Hepatic stellate cell (primary cell): Measurements from ENCODE around the gene AQP7.
A peak's percentile ranks its signal among the peaks of the same experiment; 100 is the strongest.
"Not testable (repeated sequence)": the region's sequence is repeated elsewhere in the genome, so short reads cannot be mapped to it uniquely, and the experiment has no call there.

Experiments used
- DNase-seq: peaks from one replicate; pipeline ENCODE4 v3.0.0; 2011; ENCODE audit warnings: low spot score

The AQP7 gene

DNA sequence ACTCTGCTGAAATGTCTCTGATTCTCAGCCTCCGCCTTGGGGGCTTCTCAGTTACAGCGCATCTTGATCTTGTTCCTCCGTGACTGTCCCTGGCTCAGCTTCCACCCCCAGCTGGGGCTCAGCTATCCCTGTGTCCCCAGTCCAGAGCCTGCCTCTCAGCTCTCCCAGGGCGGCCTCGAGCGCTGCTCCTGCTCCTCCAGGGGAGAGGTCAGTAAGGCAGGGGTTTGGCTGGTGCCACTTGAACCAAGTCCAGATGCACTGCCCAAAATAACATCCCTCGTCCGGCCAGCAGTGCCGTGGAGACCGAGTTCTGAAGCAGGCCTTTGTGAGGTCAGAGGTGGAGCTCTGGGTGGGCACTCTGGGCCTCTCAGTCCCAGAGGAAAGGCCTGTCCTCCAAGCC is at the start of gene AQP7:
TSS of gene AQP7 (minus strand) at position 198 of the 400 bp plus-strand sequence. CDS start 1,306 bp downstream, outside the sequence.
- not testable (repeated sequence) for DNase-seq

DNA sequence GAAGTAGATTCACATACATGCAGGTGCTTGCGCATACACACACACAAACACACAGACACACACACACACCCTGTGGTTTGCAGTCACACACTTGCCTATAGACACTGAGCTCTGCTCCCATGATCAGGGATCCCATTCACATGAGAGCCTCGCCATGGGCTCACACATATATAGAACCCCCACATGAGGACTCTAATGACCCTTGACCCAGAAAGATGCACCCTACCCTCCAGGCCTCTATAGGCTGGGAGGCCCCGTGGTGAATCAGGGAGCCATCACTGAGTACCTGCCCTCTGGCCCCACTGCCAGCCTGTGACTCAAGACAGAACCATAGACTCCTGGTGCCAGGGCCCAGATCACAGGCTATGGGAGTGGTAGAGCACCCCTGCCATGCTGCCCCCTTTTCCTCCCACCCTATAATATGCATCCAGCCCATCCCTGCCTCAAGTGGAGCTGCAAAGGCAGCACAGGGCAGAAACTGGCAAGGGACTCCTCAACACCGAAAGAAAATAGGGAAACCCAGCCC is 48.3 kb upstream of the AQP7 start:
- DNase-seq = no peak

DNA sequence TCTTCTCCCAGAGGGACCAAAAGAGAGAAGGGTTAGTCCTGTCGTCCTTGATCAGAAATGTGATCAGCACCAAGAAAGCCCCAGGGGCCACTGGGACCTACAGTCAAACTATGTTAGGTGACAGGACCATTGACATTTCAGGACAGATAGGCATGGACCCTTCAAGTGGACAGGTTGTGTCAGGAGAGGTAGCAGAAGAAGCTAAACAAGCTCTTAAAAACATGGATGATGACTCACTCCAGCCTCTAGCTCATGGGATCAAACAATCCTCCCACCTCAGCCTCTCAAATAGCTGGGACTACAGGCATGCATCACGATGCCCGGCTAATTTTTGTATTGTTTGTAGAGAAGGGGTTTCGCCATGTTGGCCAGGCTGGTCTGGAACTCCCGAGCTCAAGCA is 47.3 kb upstream of the AQP7 start:
- no peak for DNase-seq

DNA sequence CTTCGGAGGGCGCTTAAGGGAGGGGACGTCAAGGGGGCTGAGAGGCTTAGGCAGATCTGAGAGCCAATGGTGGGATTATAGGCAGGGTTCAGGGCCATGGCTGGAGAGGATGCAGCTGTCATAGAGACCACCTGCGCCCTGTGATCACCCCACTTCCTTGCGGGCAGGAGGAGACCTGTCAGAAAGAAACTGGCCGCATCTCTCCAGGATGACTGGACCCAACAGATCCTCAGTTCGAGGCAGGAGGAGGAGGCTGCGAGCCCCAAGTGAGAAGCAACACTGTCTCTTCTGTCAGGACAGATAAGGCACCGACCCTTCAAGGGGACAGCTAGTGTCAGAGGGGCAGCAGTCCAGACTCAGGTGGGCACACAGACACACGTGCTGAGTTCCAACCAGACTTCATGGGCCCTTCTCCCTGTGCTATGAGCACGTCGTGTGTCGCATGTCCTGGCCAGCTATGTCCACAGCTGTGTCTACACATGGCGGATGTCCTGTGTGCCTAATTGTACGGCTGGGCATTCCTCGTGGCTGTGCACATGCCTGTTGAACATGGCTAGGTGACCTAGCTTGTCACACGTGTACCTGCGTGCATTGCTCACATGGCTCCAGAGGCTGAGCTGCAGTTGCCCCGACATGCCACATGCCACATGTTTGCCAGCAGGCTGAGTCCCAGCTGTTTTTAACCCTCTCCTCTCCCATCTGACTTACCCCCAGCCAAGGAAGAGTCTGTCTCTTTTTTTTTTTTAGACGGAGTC is 45.6 kb upstream of the AQP7 start:
- no peak for DNase-seq

DNA sequence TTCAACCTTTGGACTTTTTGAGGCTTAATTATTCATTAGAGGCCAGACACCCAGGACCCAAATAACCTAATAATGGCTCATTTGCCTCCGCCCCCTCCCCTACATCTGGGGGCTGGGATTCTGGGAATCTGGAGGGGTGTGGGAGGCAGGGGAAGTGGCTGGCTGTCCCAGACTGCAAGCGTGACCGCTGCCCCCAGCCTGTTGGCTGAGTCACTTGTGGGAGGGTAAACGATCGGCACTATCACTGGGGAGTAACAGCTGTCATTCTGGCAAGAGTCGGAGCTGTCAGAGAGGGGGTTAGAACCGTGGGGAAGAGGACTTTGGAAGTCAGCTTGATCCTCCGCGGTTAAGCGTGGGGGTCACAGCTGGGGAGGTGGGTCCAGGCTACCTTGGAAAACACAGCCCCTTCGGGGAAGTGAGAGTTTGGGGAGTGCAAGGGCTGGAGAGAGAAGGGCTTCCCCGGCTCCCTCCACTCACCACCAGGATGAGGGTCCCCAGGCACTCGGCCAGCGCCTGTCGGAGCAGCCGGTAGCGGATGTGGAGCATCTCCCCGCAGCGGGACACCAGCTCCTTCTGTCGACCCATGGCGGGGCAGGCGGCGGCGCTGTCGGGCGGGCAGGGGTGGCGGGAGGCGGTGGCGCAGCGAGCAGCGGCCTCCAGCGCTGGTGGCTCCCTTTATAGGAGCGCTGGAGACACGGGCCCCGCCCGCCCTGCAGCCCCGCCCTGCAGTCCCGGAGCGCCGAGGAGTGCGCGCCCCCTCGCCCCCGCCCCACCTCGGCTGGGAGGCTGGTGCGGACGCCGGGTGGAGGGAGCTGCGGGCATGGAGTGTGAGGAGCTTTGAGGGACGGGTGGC is 44.8 kb upstream of the AQP7 start, which contains the start of gene AQP3:
TSS of gene AQP3 (minus strand) at position 648 of the 853 bp plus-strand sequence. CDS start at position 585, 63 bp downstream.
- peak; percentile 89 for DNase-seq

DNA sequence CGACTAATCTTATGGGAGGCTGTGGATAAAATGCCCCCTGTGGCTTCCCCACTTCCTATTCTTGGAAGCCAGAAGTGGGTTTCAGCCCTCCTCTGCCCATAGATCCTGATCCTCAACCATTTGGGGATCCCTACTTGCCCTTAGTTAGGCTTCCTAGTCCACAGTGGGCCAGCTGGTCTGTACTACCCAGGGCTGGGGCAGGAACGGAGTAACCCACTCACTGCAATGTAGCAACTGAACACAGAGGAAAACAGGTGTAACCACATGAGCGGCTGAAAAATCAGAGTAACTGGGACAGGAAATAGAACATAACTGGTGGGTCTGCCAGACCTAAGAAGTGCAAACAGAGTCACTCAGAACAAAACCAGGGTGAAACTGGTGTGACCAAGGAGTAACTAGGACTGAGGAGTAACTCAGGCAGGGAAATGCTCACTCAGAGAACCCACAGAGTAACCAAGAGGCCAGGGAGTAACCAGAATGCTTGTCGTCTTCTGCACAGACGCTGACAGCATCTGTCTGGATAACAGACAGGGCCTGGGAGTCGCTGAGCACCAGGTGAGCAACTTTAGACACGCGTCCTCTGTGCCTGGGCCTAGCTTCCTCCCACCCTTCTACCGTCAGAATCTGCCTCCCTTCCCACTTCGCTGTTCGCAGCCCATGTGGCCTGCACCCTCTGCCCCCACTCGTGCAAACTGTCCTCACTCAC is 44.0 kb upstream of the AQP7 start:
- no peak for DNase-seq

DNA sequence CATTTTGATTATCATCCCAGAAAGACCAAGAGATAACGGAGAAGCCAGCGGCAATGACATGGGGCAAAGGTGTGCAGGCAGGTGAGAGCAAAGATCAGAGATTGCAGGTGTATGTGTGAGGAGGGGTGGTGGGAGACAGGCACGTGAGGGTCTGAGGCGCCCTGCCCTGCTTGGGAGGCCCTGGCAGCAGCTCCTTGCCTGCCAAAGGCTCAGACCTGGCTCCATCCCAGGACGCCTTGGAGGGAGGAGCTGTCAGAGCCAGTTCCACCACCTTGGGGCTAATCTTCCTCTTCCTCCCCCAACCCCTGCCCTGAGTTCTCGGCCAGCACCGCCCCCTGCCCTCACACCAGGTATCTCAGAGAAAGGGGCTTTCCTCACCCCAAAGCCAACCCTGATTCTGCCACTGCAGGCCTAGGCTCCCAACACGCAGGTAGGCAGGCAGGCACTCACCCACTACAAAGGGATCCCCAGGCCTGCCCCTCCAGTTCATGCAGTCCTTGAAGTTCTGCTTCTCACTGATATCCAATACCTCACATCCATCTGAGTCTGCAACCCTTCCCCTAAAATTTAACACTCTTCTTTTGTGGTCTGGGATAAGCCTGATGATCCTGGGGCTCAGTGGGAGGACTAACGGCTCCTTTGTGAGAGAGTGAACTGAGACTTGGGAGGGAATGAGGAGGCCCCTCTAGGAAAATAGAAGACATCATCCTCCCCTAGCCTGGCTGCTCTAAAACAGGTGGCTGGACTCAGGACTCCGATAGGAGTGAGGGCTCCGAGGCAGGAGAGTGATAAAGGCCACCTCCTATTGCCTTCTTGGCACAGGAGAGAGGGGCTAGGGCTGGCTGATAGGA is 43.2 kb upstream of the AQP7 start:
- no peak for DNase-seq

DNA sequence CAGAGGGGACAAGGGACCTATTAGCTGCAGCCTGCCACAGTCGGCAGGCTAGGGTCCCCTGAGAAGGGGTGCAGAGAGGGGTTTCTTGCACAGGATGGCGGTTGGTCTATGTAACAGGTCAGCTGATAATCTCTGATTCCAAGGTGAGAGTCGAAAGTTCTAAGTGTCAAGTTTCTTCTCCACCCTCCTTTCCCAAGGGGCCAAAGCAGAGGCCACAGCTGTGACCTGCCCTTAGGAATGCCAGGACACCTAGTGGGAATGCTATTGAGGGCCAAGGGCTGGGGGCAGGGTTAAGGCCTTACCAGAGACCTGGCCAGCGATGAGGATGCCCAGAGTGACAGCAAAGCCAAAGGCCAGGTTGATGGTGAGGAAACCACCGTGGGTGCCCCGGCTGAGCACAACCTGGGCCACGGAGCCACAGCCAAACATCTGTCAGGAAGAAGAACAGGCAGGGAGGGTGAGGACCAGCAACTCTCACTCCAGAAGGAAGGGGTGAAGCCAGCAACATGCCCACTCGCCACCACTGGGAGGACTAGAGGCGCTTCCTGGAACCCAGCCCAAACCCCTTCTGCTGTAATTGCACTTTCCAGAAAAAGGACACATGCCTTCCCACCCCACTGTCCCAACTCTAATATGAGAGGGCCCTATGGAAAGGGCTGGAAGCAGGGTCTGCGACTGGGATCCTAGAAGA is 41.2 kb upstream of the AQP7 start:
- no peak for DNase-seq

DNA sequence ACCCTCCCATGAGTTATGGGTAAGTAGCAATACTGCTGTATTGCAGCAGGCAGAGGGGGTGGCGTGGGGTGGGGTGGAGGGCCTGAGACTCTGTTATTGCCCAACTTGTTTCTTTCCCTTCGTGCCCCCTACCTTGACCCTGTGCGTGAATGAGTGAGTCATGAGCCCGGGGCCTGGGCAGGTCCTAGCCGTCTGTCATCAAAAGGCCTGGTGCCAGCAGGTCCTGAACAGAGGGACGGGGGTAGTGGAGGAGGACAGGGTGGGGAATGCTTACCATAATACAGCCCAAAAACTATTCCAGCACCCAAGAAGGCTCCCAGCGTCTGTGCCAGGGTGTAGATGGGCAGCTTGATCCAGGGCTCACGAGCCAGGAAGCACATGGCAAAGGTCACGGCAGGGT is 40.7 kb upstream of the AQP7 start:
- DNase-seq = no peak

DNA sequence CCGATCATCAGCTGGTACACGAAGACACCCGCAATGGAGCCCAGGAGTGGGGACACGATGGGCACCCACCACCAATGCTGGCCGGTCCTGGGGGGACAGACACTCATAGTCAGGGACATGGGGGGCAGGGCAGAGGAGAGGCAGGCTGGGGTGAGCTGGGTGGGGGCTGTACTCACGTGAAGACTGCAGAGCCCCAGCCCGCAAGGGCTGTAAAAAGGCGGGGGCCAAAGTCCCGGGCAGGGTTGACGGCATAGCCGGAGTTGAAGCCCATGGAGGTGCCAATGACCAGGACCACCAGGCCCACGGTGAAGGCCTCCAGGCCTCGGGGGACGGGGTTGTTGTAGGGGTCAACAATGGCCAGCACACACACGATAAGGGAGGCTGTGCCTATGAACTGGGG is 39.8 kb upstream of the AQP7 start:
- no peak for DNase-seq

DNA sequence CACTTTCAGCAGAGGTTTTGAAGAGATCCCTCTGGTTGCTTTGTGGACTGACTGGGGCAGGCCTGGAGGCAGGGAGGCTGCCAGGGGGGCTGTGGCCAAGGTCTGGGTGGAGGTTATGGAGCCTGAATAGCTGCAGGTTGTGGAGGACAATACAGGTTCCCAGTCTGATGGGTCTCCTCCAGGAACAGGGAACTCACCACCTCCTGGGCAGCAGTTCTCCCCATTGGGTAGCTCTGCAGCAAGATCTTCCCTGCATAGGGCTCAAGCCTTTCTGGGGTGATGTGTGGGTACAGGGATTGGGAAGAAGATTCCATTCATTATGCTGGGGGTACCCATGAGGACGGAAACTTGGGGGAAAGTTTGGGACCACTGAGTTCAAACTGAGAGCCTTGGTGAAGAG is 38.2 kb upstream of the AQP7 start:
- no peak for DNase-seq

DNA sequence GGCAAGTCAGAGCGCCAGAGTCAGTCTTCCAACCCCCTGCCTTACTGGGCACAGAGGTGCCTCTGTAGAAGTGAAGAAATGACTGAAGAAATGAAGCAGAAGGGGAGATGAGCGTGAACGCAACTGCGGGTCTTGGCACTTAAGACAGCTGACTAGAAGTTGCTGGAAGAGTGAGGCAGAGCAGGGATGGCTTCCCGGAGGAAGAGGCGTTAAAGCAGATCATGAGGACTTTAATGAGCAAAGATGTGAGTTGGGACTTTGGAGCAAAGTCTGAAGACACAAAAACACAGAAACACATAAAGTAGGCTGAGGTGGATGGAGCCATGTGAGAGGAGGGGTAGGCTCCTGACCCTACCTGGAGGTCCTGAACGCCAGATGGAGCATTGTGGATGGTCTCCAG is 37.8 kb upstream of the AQP7 start:
- no peak for DNase-seq

DNA sequence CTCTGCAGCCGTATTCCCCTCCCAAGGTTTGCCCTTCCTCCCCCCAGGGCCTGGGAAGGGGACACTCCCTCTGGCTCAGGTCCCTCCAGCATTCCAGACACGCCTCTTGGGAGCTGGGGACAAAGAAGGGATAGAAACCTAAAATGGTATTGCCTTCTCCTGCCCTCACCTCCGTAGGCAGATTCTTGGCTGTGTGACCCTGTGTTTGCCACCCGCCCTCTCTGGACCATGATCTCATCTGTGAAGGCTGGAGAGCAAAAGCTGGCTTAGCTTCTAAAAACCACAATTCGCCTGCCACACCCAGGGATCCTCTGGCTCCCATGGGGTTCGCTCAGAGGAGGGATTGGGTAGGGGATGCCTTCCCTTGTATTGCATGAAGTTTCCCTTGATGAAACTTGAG is 37.4 kb upstream of the AQP7 start:
- DNase-seq = no peak

DNA sequence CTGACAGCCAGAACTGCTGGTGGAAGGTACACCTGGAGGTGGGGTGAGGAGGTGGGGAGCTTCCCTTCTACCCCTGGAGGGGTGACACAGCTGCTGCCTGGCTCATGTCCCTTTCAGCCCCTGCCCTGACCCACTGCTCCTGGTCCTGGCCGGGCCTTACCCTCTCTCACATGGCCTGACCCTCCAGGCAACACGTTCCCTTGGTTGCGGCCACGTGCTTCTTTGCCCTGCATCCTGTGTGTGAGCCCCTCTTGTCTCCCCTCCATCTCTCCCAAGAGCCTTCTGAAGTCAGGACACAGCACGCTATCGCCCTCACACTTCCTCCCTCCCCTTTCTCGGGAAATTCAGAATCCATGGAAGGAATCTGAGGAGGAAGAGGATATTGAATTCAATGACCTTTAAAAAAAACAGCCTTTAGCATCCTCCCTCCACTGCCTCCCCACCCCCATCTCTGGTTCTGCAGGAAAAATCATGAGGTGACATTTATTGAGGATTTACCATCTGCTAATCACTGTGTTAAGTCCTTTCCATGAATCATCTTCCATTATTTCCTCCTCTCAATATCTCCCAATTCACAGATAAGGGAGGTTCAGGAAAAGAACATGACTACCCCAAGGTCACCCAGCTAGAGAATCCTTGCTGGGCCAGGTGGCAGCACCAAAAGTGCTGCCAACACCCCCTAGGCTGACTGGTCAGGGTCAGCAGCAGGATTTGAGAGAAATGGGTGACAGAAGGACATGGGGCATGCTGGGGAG is 36.7 kb upstream of the AQP7 start:
- DNase-seq = no peak

DNA sequence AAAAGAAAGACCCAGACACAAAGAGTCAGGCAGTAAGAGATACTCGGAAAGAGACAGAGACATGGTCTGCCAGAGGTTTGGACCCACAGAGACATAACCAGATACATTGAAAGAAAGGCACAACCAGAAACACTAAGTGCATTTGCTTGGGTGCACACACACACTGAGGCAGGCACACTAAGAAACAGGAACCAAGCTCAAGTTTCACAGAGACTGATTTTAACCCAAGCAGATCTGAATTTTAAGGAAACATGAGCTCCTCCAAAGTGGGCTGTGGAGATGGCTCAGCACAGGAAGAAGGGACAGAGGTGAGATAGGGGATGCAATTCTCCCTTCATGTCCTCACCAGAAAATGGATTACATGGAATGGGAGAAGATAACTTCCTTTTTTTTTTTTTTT is 35.5 kb upstream of the AQP7 start:
- no peak for DNase-seq

DNA sequence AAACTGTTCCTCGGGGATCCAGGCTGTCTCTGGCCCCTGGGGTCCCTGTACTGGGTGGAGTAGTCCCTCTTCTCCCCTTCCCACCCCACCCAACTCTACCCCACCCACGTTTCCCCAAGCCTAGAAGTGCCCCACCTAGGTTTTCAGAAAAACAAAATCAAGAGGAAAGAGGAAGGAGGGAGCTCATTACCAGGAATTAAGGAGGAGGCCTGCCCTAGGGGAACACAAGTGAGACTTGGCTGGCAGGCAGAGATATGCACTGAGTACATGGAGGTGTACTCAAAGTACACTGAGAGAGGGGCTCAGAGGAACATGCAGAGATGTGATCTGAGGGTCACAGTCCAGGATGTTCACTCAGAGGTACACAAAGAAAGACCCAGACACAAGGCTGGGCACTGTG is 34.8 kb upstream of the AQP7 start:
- DNase-seq = no peak

DNA sequence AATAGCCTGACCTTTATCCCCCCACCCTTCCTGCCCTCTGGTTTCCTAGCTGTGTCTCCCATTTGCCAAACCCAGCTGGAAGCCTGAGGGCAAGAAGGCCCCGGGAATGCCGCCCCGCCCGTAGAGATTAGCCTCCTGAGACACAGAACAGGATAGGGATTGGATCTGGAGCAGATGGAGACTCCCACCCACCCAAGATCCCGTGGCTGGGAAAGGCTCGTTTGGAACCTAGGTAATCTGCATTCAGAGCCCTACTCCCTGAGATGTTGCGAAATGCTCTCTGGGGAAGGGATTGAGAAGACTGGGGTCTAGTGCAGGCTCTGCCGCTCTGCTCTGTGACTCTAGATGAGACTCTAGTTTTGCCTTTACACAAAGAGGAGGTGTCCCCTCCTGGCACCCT is 34.1 kb upstream of the AQP7 start:
- DNase-seq = no peak

DNA sequence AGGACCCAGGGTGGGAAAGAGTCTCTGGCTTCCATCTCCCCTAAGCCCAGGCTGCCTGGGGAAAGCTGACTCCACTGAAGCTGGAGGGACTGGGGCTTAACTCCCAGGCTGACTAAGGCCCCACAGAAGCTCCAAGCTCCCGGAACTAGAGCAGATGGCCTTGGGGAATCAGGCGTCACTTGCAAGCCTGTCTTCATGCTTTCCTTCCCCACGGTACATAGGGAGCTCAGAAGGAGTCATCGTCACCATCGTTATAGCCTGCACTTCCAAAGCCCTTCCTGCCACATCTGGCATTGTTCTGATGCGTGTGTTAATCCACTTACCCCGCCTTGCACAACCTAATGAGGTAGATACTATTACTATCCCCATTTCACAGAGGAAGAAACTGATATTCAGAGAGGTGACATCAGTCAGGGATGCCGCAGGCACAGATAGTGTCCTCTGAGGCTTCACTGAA is 33.5 kb upstream of the AQP7 start:
- DNase-seq = no peak

DNA sequence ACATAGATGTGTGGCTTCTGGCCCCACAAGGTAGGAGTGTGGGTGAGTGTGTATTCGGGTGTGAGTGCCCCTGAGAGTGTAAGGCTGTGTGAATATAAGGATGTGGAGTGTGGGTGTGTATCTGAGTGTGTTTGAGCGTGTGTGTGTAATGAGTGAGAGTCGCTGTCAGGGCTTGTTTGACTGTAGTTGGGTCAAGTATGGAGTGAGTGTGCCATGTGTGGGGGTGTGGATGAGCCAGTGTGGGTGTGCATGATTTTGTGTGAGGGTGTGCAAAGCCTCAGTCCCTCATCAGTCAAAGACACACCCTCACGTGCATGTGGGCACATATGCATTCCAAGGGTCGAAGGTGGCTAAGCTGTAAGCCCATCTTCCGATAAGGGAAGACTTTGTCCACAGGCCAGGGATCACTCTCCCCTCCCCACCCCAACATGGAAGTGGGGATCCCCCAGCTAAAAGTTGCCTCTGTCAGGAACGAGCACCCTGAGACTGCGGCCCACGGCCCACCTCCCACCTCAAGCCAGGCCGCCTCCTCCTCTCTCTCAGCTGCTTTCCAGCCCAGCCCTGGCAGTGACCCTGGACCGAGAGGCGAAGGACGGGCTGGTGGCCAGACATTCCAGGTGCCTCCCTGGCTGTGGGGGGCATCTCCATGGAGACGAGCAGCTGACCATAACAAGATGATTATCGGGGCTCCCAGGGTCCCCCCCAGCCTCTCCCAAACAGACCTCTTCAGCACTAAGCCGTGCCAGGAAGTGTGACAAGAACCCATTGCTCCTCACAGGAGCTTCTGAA is 32.1 kb upstream of the AQP7 start:
- no peak for DNase-seq
